ENCODE results near the gene GPATCH1. TPM values are rescaled to one million over a fixed set of nuclear protein-coding genes. Genes with fewer than 3 reads are reported as not detected.
"Not testable (repeated sequence)": the region's sequence is repeated elsewhere in the genome, so short reads cannot be mapped to it uniquely, and the experiment has no call there.

The GPATCH1 gene
- total and polyA plus RNA-seq, 4 donors: 3.8 to 10.6 (median 8.4) TPM

DNA sequence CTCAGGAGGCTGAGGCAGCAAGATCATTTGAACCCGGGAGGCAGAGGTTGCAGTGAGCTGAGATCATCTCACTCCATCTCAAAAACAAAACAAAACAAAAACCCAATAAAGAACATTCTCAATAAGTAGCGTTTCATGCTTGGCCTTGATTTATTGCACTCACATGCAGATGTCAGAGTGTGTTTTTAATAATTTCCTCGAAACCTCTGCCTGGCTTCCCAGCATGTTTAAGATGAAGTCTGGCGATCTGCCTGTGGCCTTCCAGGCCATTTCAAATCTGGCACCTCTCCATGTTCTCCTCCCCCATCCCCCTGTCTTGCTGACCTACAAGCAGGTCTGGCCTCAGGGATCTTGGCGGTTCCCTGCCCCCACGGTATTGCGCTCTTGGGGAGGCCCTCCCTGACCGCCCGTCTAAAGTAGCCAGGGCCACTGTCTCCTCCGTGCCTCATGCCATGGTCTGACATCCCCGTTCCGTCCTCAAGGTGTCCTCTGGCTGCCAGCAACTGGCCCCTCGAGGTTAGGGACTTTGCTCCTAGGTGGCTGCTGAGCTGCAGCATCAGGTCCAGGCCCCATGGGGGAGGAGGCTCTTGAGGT, 52.6 kb downstream of the GPATCH1 start:
- H3K27me3 ChIP-seq (ENCODE audit: control insufficient read depth in 1 of 2, insufficient read depth in 2 of 2, low read length in 1 of 2): no peaks in the 10 kb centered on the region
- peaks cover 0 to 3% of the 10 kb centered on the region in 2 donors for H3K36me3 ChIP-seq (ENCODE audit: control insufficient read depth in 1 of 2, insufficient read depth in 2 of 2, low read length in 1 of 2)
- intact Hi-C loops (cut with DNase I): no loop called here
- H3K27ac ChIP-seq (ENCODE audit: low read depth in 1 of 2, low read length in 2 of 2): no peak overlapping the region
- DNase-seq (no peak), ATAC-seq (ENCODE audit: low FRiP score) (no peak)
- no peaks in the 10 kb centered on the region for H3K9me3 ChIP-seq (ENCODE audit: control insufficient read depth, low read length)
- no peak overlapping the region for H3K4me3 ChIP-seq (ENCODE audit: low read length in 2 of 2)
- H3K4me1 ChIP-seq (ENCODE audit: control insufficient read depth in 1 of 2, insufficient read depth in 2 of 2, low read length in 2 of 2): no peaks in the 10 kb centered on the region
- WGBS, 2 donors: 44 to 46% methylated on average over 13 of the region's 13 CpGs

DNA sequence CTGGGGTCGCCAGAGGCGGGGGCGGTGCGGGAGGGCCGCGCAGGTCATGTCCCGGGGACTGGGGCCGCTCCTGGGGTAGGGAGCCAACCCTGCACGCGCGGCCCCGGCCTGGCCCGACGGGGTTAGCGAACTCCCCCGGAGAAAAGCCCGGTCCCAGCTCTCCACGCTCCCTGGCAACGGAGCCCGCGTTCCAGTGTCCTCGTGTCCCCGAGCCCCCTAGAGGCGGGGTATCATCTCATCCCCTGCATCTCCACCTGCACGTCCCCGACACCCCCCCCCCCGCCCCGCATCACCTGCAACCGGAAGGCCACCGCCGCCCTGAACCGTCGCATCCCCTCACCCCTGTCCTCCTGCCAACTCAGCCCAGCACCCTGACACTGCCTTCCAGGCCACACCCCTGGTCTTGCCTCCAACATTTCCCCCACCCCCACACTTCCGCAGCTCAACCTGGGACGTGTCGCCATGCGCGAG, 53.6 kb downstream of the GPATCH1 start:
- H3K27ac ChIP-seq (ENCODE audit: low read depth in 1 of 2, low read length in 2 of 2): no peak overlapping the region
- ATAC-seq (ENCODE audit: low FRiP score): peak; percentile 56

DNA sequence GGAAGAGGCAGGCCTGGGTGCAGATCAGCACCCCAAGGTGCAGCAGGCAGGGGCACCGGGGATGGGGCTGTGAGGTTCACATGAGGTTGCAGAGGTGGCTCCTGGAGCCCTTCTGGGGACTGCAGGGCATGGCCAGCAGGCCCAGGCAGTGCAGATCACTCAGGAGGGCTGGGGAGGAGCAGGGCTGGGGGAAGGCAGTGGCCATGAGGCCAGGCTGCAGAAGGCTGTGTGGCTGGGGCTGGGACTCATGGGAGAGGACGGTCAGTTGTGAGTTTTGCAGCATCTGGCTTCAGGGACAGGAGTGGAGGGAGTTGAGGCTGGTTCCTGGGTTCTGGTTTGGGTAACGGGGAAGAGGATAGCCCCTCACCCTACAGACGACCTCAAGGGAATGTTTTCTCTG, 58.2 kb downstream of the GPATCH1 start:
- WGBS, 2 donors: 52 to 65% methylated on average over 4 of the region's 4 CpGs
- Histone ChIP-seq H3K27me3 (ENCODE audit: control insufficient read depth in 1 of 2, insufficient read depth in 2 of 2, low read length in 1 of 2) (no peaks in the 10 kb centered on the region), H3K4me1 (ENCODE audit: control insufficient read depth in 1 of 2, insufficient read depth in 2 of 2, low read length in 2 of 2) (no peaks in the 10 kb centered on the region), H3K36me3 (ENCODE audit: control insufficient read depth in 1 of 2, insufficient read depth in 2 of 2, low read length in 1 of 2) (no peaks in the 10 kb centered on the region), H3K4me3 (ENCODE audit: low read length in 2 of 2) (no peak overlapping the region), H3K9me3 (ENCODE audit: control insufficient read depth, low read length) (no peaks in the 10 kb centered on the region), H3K27ac (ENCODE audit: low read depth in 1 of 2, low read length in 2 of 2) (no peak overlapping the region)
- intact Hi-C loops (cut with DNase I): no loop called here
- no peak for DNase-seq
- no peak for ATAC-seq (ENCODE audit: low FRiP score)

More for the DNA sequence above, 53.6 kb downstream of the GPATCH1 start:
- no peaks in the 10 kb centered on the region for H3K9me3 ChIP-seq (ENCODE audit: control insufficient read depth, low read length)
- no peak for DNase-seq
- intact Hi-C loops (cut with DNase I): no loop called here
- 12 to 20% methylated on average over 25 to 38 of the region's 38 CpGs for WGBS, 2 donors
- H3K4me1 ChIP-seq (ENCODE audit: control insufficient read depth in 1 of 2, insufficient read depth in 2 of 2, low read length in 2 of 2): no peaks in the 10 kb centered on the region
- no peak overlapping the region for H3K4me3 ChIP-seq (ENCODE audit: low read length in 2 of 2)
- H3K27me3 ChIP-seq (ENCODE audit: control insufficient read depth in 1 of 2, insufficient read depth in 2 of 2, low read length in 1 of 2): no peaks in the 10 kb centered on the region
- H3K36me3 ChIP-seq (ENCODE audit: control insufficient read depth in 1 of 2, insufficient read depth in 2 of 2, low read length in 1 of 2): peaks cover 0 to 3% of the 10 kb centered on the region in 2 donors

DNA sequence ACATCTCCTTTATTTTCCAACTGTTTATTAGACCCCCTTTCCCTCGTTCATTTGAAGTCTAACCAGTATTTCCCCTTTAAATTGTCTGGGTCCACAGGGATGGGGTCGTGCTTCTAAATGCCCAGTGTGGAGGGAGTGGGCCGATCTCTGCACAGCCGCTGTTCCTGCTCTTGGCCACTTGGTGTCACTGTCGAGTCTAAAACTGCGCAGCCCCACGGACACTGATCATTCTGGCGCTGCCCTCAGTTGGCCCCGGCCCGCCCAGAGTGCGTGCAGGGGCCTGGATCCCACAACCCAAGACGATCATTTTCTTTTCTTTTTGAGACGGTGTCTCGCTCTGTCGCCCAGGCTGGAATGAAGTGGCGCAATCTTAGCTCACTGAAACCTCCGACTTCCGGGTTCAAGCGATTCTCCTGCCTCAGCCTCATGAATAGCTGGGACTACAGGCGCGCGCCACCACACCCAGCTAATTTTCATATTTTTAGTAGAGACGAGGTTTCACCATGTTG, 63.0 kb downstream of the GPATCH1 start:
- ATAC-seq (ENCODE audit: low FRiP score) (peak; percentile 94), DNase-seq (peak; percentile 65 to 84)
- 30 to 34% methylated on average over 23 of the region's 23 CpGs for WGBS, 2 donors
- H3K27me3 ChIP-seq (ENCODE audit: control insufficient read depth in 1 of 2, insufficient read depth in 2 of 2, low read length in 1 of 2): no peaks in the 10 kb centered on the region
- no peak overlapping the region for H3K4me3 ChIP-seq (ENCODE audit: low read length in 2 of 2)
- intact Hi-C loops (cut with DNase I): loop anchor here (2.0 to 5.0 kb wide), 3 partner anchors 38 to 263 kb away; no protein-coding TSS in a partner anchor
- no peaks in the 10 kb centered on the region for H3K9me3 ChIP-seq (ENCODE audit: control insufficient read depth, low read length)
- no peaks in the 10 kb centered on the region for H3K4me1 ChIP-seq (ENCODE audit: control insufficient read depth in 1 of 2, insufficient read depth in 2 of 2, low read length in 2 of 2)
- no peaks in the 10 kb centered on the region for H3K36me3 ChIP-seq (ENCODE audit: control insufficient read depth in 1 of 2, insufficient read depth in 2 of 2, low read length in 1 of 2)
- H3K27ac ChIP-seq (ENCODE audit: low read depth in 1 of 2, low read length in 2 of 2): no peak overlapping the region

DNA sequence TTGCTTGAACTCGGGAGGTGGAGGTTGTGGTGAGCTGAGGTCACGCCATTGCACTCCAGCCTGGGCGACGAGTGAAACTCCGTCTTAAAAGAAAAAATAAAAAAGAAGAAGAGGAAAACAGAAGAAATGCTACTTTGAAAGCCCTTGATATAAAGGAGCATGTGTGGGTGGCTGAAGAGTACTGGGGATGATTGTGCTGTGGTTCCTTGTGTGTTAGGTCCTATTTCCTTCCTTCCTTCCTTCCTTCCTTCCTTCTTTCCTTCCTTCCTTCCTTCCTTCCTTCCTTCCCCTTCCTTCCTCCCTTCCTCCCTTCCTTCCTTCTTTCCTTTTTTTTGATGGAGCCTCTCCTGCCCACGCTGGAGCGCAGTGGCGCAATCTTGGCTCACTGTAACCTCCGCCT, 65.2 kb downstream of the GPATCH1 start:
- ATAC-seq (ENCODE audit: low FRiP score) (no peak), DNase-seq (no peak)
- WGBS, 2 donors: 82 to 89% methylated on average over 9 of the region's 9 CpGs
- Histone ChIP-seq H3K36me3 (ENCODE audit: control insufficient read depth in 1 of 2, insufficient read depth in 2 of 2, low read length in 1 of 2) (no peaks in the 10 kb centered on the region), H3K9me3 (ENCODE audit: control insufficient read depth, low read length) (no peaks in the 10 kb centered on the region), H3K4me3 (ENCODE audit: low read length in 2 of 2) (no peak overlapping the region), H3K27me3 (ENCODE audit: control insufficient read depth in 1 of 2, insufficient read depth in 2 of 2, low read length in 1 of 2) (no peaks in the 10 kb centered on the region), H3K4me1 (ENCODE audit: control insufficient read depth in 1 of 2, insufficient read depth in 2 of 2, low read length in 2 of 2) (no peaks in the 10 kb centered on the region), H3K27ac (ENCODE audit: low read depth in 1 of 2, low read length in 2 of 2) (no peak overlapping the region)
- intact Hi-C loops (cut with DNase I): no loop called here

DNA sequence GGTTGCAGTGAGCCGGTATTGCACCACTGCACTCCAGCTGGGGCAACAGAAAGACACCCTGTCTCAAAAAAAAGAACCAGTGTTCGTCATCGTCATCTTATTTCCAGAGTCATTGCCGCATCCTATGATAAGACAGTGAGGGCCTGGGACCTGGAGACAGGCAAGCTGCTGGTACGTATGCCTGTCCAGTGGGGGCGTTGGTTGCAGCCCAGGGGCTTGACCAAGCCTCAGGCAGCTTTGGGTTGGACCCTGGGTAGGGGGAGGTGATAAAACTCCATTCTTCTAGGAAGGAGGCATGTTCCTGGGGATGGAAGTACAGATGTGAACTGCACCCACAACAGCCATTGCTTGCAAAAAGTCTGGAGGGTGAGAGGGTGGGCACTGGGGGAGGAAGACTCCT, 66.6 kb downstream of the GPATCH1 start:
- Histone ChIP-seq H3K36me3 (ENCODE audit: control insufficient read depth in 1 of 2, insufficient read depth in 2 of 2, low read length in 1 of 2) (no peaks in the 10 kb centered on the region), H3K27me3 (ENCODE audit: control insufficient read depth in 1 of 2, insufficient read depth in 2 of 2, low read length in 1 of 2) (no peaks in the 10 kb centered on the region), H3K4me1 (ENCODE audit: control insufficient read depth in 1 of 2, insufficient read depth in 2 of 2, low read length in 2 of 2) (no peaks in the 10 kb centered on the region), H3K4me3 (ENCODE audit: low read length in 2 of 2) (no peak overlapping the region), H3K27ac (ENCODE audit: low read depth in 1 of 2, low read length in 2 of 2) (no peak overlapping the region), H3K9me3 (ENCODE audit: control insufficient read depth, low read length) (no peaks in the 10 kb centered on the region)
- intact Hi-C loops (cut with DNase I): no loop called here
- no peak for ATAC-seq (ENCODE audit: low FRiP score)
- WGBS, 2 donors: 84 to 86% methylated on average over 6 of the region's 6 CpGs
- DNase-seq: no peak

DNA sequence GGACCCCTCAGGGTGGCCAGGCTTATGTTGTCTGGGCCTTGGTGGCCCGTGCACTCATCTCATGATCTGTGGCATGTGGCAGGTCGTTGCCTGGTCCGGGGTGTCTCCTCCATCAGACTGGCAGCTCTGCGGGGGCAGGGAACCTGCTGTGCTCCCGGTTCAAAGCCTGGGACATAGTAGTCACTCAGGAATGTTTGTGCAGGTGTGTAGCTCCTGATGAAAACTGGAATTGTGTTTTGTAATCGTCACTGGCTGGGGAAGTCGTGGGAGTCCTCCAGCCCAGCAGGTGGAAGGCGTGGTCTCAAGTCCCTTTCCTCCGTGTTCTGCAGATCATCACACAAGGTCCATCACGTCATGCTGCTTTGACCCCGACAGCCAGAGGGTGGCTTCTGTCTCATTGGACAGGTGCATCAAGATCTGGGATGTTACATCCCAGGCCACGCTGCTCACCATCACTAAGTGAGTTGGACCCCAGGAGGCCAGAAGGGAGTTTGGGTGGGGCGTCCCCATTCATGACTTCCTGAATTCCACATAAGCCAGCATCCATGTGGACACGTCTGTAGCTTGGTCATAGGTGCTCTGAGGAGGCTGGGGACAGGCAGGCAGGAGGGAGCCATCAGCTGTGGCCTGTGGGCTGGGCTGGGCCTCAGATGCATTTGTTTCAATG, 70.0 kb downstream of the GPATCH1 start:
- no peaks in the 10 kb centered on the region for H3K36me3 ChIP-seq (ENCODE audit: control insufficient read depth in 1 of 2, insufficient read depth in 2 of 2, low read length in 1 of 2)
- 75 to 76% methylated on average over 14 of the region's 14 CpGs for WGBS, 2 donors
- ATAC-seq (ENCODE audit: low FRiP score): no peak
- intact Hi-C loops (cut with DNase I): no loop called here
- no peak overlapping the region for H3K4me3 ChIP-seq (ENCODE audit: low read length in 2 of 2)
- no peak overlapping the region for H3K27ac ChIP-seq (ENCODE audit: low read depth in 1 of 2, low read length in 2 of 2)
- DNase-seq: no peak
- no peaks in the 10 kb centered on the region for H3K4me1 ChIP-seq (ENCODE audit: control insufficient read depth in 1 of 2, insufficient read depth in 2 of 2, low read length in 2 of 2)
- H3K27me3 ChIP-seq (ENCODE audit: control insufficient read depth in 1 of 2, insufficient read depth in 2 of 2, low read length in 1 of 2): no peaks in the 10 kb centered on the region
- H3K9me3 ChIP-seq (ENCODE audit: control insufficient read depth, low read length): no peaks in the 10 kb centered on the region

DNA sequence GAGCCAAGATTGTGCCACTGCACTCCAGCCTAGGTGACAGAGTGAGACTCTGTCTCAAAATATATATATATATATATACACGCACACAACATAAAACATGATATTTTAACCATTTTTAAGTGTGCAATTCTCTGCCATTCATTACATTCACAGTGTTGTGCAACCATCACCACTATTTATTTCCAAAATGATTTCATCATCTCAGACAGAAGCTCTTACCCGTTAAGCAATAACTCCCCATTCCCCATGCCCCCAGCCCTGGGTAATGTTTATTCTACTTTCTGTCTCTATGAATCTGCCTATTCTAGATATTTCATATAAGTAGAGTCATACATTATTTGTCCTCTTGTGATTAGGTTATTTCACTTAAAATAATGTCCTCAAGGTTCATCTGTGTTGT, 71.2 kb downstream of the GPATCH1 start:
- ATAC-seq (ENCODE audit: low FRiP score) (no peak), DNase-seq (no peak)
- 76 to 81% methylated on average over 2 of the region's 2 CpGs for WGBS, 2 donors
- Histone ChIP-seq H3K36me3 (ENCODE audit: control insufficient read depth in 1 of 2, insufficient read depth in 2 of 2, low read length in 1 of 2) (no peaks in the 10 kb centered on the region), H3K4me3 (ENCODE audit: low read length in 2 of 2) (no peak overlapping the region), H3K9me3 (ENCODE audit: control insufficient read depth, low read length) (no peaks in the 10 kb centered on the region), H3K27me3 (ENCODE audit: control insufficient read depth in 1 of 2, insufficient read depth in 2 of 2, low read length in 1 of 2) (no peaks in the 10 kb centered on the region), H3K4me1 (ENCODE audit: control insufficient read depth in 1 of 2, insufficient read depth in 2 of 2, low read length in 2 of 2) (no peaks in the 10 kb centered on the region), H3K27ac (ENCODE audit: low read depth in 1 of 2, low read length in 2 of 2) (no peak overlapping the region)
- intact Hi-C loops (cut with DNase I): no loop called here

DNA sequence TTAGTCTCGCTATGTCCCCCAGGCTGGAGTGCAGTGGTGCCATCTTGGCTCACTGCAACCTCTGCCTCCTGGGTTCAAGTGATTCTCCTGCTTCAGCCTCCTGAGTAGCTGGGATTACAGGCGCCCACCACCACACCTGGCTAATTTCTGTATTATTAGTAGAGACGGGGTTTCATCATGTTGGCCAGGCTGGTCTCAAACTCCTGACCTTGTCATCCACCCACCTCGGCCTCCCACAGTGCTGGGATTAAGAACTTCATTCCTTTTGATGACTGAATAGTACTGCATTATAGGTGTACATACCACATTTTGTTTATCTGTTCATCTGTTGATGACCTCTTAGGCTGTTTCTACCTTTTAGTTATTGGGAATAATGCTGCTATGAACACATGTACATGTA, 71.6 kb downstream of the GPATCH1 start:
- H3K4me3 ChIP-seq (ENCODE audit: low read length in 2 of 2); H3K4me1 ChIP-seq (ENCODE audit: control insufficient read depth in 1 of 2, insufficient read depth in 2 of 2, low read length in 2 of 2); H3K27ac ChIP-seq (ENCODE audit: low read depth in 1 of 2, low read length in 2 of 2); ATAC-seq (ENCODE audit: low FRiP score); intact Hi-C loops (cut with DNase I); DNase-seq; H3K9me3 ChIP-seq (ENCODE audit: control insufficient read depth, low read length); H3K27me3 ChIP-seq (ENCODE audit: control insufficient read depth in 1 of 2, insufficient read depth in 2 of 2, low read length in 1 of 2); H3K36me3 ChIP-seq (ENCODE audit: control insufficient read depth in 1 of 2, insufficient read depth in 2 of 2, low read length in 1 of 2): not testable (repeated sequence)
- WGBS, 2 donors: 83 to 86% methylated on average over 4 of the region's 4 CpGs

Measured in aorta (tissue), 5 donors.